ENCODE results near the gene INTS2.
"Not testable (repeated sequence)": the region's sequence is repeated elsewhere in the genome, so short reads cannot be mapped to it uniquely, and the experiment has no call there.

Gene INTS2, protein sequence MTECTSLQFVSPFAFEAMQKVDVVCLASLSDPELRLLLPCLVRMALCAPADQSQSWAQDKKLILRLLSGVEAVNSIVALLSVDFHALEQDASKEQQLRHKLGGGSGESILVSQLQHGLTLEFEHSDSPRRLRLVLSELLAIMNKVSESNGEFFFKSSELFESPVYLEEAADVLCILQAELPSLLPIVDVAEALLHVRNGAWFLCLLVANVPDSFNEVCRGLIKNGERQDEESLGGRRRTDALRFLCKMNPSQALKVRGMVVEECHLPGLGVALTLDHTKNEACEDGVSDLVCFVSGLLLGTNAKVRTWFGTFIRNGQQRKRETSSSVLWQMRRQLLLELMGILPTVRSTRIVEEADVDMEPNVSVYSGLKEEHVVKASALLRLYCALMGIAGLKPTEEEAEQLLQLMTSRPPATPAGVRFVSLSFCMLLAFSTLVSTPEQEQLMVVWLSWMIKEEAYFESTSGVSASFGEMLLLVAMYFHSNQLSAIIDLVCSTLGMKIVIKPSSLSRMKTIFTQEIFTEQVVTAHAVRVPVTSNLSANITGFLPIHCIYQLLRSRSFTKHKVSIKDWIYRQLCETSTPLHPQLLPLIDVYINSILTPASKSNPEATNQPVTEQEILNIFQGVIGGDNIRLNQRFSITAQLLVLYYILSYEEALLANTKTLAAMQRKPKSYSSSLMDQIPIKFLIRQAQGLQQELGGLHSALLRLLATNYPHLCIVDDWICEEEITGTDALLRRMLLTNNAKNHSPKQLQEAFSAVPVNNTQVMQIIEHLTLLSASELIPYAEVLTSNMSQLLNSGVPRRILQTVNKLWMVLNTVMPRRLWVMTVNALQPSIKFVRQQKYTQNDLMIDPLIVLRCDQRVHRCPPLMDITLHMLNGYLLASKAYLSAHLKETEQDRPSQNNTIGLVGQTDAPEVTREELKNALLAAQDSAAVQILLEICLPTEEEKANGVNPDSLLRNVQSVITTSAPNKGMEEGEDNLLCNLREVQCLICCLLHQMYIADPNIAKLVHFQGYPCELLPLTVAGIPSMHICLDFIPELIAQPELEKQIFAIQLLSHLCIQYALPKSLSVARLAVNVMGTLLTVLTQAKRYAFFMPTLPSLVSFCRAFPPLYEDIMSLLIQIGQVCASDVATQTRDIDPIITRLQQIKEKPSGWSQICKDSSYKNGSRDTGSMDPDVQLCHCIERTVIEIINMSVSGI

GRCh38 chr17:61927208-61928100 lies at the start of gene INTS2:
Gene INTS2, minus strand, starts transcription at chr17:61927982. Its CDS starts 1,338 bp downstream, at chr17:61926644.
- DNase-seq: peak; percentile 81

DNA sequence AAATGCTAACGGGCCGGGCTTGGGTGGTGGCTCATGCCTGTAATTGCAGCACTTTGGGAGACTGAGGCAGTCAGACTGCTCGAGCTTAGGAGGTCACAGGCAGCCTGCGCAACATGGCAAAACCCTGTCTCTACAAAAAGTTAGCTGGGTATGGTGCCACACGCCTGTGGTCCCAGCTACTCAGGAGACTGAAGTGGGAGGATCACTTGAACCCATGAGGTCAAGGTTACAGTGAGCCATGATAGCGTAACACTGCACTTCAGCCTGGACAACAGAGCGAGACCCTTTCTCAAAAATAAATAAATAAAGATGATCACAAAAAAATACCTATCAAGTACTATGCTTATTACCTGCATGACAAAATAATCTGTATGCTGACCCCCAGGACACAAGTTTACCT lies 46.3 kb upstream of the INTS2 start:
- no peak for DNase-seq

DNA sequence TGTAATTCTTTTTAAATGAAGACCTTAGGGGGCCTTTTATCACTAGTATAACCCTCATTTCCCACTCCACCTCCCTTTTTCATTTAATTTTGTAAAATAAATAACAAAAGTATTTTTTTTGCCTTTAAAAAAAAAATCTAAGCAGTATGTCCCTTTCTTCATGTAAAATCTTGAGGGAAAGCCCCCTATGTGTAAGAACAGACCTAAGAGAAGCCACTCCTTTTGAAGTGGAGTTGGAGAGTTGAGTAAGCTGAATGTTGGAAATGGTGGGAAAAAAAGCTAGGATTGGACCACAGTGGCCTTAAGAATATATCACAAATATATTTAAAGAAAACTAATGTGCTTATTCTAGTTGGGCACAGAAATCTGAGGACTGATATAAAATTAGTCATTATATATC lies 44.5 kb upstream of the INTS2 start:
- DNase-seq: no peak

- DNase-seq: no peak
Observed at GRCh38 chr17:61970030-61970429, 42.2 kb upstream of the INTS2 start.

DNA sequence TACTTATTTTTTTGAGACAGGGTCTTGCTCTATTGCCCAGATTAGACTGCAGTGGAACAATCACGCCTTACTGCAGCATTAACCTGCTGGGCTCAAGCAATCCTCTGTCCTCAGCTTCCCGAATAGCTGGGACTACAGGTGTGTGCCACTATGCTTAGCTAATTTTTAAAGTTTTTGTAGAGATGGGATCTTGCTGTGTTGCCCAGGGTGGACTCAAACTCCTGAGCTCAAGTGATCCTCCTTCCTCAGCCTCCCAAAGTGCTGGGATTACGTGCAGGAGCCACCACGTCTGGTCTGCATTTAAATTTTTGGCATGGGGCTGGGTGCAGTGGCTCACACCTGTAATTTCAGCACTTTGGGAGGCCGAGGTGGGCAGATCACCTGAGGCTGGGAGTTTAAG lies 41.0 kb upstream of the INTS2 start:
- DNase-seq: no peak

GRCh38 chr17:61967729-61968128 lies 39.9 kb upstream of the INTS2 start:
- no peak for DNase-seq

- DNase-seq: no peak
Observed at GRCh38 chr17:61966191-61966590, 38.4 kb upstream of the INTS2 start.

GRCh38 chr17:61955619-61956018 lies 27.8 kb upstream of the INTS2 start:
- no peak for DNase-seq

DNA sequence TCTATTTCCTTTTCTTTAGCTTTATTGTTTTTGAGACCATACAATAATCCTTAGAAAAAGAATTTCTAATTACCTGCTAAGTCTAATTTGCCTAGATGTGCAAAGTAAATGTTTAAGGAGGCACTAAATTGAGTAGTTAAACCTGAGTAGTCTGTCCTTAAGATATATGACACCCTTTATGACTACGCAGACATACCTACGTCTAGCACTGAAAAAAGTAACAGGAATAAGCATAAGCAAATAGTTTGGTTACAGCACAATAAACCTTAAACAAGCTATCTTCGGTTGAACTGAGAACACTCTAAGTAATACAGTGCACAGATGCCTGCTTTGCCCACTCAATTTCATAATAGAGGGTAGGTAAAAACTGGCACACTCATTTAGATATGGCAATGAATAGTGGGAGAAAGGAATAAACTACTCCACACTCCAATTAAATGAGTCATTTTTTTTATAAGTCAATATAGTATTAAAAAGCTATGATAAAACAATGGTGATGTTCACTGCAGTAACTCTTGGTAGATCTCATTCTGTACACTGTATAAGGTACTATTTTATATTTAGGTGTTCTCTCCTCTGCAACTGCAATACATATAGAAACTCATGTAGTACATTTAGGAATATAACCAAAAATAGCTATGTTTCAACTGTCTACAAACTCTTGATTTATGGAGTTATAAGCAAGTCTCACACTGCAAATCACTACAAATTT lies 19.7 kb upstream of the INTS2 start:
- no peak for DNase-seq

GRCh38 chr17:61946359-61946758 lies 18.6 kb upstream of the INTS2 start:
- DNase-seq: no peak

DNA sequence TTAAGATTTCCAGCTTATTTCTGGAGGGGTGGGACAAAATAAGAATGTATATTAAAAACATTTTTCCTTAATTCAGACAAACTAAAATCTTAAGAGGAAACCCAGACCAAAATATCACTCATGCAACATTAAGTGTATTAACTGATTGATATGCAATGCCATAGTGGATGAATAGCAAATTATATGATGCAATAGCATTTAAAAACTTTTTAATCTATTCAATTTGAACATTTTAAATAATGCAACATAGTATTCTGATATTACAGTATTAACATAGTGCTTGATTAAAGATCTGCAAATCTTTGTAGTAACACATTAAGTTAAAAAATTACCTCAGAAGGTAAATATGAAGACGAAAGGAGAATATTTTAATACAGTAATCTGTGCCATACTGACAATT lies 15.3 kb upstream of the INTS2 start:
- no peak for DNase-seq

DNA sequence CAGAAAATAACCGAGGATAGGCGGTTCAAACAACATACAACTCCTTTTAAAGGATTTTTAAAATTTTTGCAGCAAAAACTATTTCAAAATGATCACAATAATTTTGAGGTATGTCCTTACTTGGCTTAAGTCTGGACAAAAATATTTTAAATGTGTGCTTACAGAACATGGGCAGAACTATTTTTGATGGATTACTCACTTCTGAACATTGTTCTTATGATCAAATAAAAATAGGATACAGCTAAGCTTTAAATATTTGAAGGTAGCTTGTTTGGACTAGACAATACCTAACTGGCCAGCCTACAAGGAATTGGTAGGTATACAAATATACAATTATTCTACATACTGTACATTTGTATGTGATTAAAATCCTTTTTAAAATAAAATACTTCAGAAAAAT lies 14.3 kb upstream of the INTS2 start:
- no peak for DNase-seq

GRCh38 chr17:61928101-61928436 lies 287 bp upstream of the INTS2 start:
- DNase-seq: no peak

- no peak for DNase-seq
Observed at GRCh38 chr17:61926826-61927207, 965 bp downstream of the INTS2 start.

GRCh38 chr17:61915162-61915561 lies 12.6 kb downstream of the INTS2 start:
- DNase-seq: not testable (repeated sequence)

- no peak for DNase-seq
Observed at GRCh38 chr17:61908292-61909037, 19.3 kb downstream of the INTS2 start.

- no peak for DNase-seq
Observed at GRCh38 chr17:61907361-61907760, 20.4 kb downstream of the INTS2 start.

GRCh38 chr17:61904094-61904710 lies 23.6 kb downstream of the INTS2 start:
- no peak for DNase-seq

- DNase-seq: no peak
Observed at GRCh38 chr17:61903251-61903650, 24.5 kb downstream of the INTS2 start.

DNA sequence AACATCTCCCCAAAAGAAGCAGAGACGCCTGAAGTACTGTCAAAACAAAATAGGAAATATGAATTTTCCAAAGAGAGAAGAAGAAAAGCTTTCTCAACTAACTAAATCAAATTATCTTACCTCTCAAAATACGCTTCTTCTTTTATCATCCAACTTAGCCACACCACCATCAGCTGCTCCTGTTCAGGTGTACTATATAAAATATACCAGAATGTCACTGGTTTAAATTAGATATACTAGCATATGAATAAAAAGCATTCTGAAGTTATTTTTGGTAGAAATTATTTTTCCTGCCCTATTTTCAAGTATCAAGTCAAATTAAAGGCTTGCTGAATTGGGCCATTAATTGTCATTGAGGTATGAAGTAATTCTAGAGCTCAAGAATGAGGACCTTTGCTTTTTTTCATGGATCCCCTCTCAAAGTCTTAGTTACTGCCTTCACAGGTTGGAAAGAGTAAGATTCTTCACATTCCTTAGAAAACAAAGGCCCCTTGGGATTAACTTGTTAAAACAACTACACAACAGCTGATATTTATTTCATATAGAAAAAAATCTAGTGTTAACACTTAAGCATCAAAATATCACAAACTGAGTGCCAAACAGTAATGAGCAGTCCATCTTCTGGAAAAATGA lies 30.1 kb downstream of the INTS2 start:
- no peak for DNase-seq

Data from DMS153 (cell line).